Nephron progenitor cell (in vitro differentiated cells): ENCODE data around the gene MIA2.

ENCODE experiments used
- DNase-seq: peaks from one replicate; pipeline ENCODE4 v3.0.0; 2021
- H3K27ac Mint-ChIP-seq: 2 replicates; pipeline ENCODE4 v1.8.0; 2021; ENCODE audit warnings: mild to moderate bottlenecking, moderate library complexity, mixed read lengths
- H3K27me3 Mint-ChIP-seq: 2 replicates; pipeline ENCODE4 v1.8.0; 2021; ENCODE audit warnings: mild to moderate bottlenecking, low read depth, mixed read lengths; ENCODE audit not compliant: poor library complexity
- H3K36me3 Mint-ChIP-seq: 2 replicates; pipeline ENCODE4 v1.8.0; 2021; ENCODE audit warnings: low read depth, mixed read lengths
- H3K4me1 Mint-ChIP-seq: 2 replicates; pipeline ENCODE4 v1.8.0; 2021; ENCODE audit warnings: mixed read lengths
- H3K4me3 Mint-ChIP-seq: 2 replicates; pipeline ENCODE4 v1.8.0; 2021; ENCODE audit warnings: mild to moderate bottlenecking, moderate library complexity, mixed read lengths
- H3K9me3 Mint-ChIP-seq: 2 replicates; pipeline ENCODE4 v1.8.0; 2021; ENCODE audit warnings: mild to moderate bottlenecking, moderate library complexity, mixed read lengths
- CTCF ChIP-seq: fragments of 200-600 bp; sonication (generic); IDR thresholded peaks from 2 replicates; pipeline ENCODE4 v1.5.0; 2021; ENCODE audit warnings: antibody characterized with exemption

The MIA2 gene

GRCh38 chr14:39376667-39377403 lies 143.1 kb downstream of the MIA2 start:
- no peaks in the 10 kb centered on the region for H3K36me3 Mint-ChIP-seq
- TF ChIP-seq CTCF: no peak
- no peak overlapping the region for H3K4me3 Mint-ChIP-seq
- no peaks in the 10 kb centered on the region for H3K27me3 Mint-ChIP-seq
- no peak for DNase-seq
- H3K9me3 Mint-ChIP-seq: no peaks in the 10 kb centered on the region
- H3K27ac Mint-ChIP-seq: no peak overlapping the region
- peaks cover 26% of the 10 kb centered on the region for H3K4me1 Mint-ChIP-seq

- Mint-ChIP-seq H3K27me3 (peaks cover 3% of the 10 kb centered on the region), H3K9me3 (no peaks in the 10 kb centered on the region), H3K4me3 (no peak overlapping the region), H3K36me3 (peaks cover 10% of the 10 kb centered on the region), H3K4me1 (peaks cover 46% of the 10 kb centered on the region), H3K27ac (peak overlapping the region; percentile 73)
- DNase-seq: peak; percentile 9
- TF ChIP-seq CTCF: no peak
Measured at GRCh38 chr14:39381366-39381765, 147.7 kb downstream of the MIA2 start.

DNA sequence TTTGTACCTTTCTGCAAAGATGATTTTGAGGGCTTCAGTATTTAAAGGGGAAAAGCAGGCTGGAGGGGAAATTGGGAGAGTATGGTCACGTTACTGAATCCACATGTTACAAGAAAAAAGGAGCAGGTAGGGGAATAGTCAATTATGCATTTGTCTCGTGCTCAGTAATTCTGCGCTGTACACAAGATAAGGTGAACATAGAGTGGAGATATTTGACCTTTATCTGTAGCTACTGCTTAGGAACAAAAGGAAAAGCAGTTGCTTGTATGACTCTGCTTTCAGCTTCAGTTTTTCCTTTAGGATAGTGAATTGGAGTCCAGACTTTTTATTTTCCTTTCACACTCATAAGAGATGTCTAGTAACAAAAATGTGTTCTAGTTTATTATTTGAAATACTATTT lies 148.7 kb downstream of the MIA2 start:
- no peak for DNase-seq
- peak overlapping the region; percentile 92 for H3K27ac Mint-ChIP-seq
- no peak overlapping the region for H3K4me3 Mint-ChIP-seq
- peaks cover 14% of the 10 kb centered on the region for H3K36me3 Mint-ChIP-seq
- TF ChIP-seq CTCF: no peak
- H3K27me3 Mint-ChIP-seq: peaks cover 3% of the 10 kb centered on the region
- peaks cover 38% of the 10 kb centered on the region for H3K4me1 Mint-ChIP-seq
- no peaks in the 10 kb centered on the region for H3K9me3 Mint-ChIP-seq

GRCh38 chr14:39383026-39383660 lies 149.4 kb downstream of the MIA2 start:
- Mint-ChIP-seq H3K4me3 (no peak overlapping the region), H3K4me1 (peaks cover 38% of the 10 kb centered on the region), H3K36me3 (peaks cover 15% of the 10 kb centered on the region), H3K9me3 (no peaks in the 10 kb centered on the region), H3K27me3 (peaks cover 3% of the 10 kb centered on the region), H3K27ac (no peak overlapping the region)
- DNase-seq: no peak
- TF ChIP-seq CTCF: no peak

DNA sequence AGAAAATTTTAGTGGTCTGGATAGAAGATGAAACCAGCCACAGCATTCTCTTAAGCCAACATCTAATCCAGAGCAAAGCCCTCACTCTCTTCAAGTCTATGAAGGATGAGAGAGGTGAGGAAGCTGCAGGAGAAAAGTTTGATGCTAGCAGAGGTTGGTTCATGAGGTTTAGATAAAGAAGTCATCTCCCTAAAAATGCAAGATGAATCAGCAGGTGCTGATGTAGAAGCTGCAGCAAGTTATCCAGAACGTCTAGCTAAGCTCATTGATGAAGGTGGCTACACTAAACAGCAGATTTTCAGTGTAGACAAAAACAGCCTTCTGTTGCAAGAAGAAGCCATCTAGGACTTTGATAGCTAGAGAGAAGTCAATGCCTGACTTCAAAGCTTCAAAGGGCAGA lies 150.0 kb downstream of the MIA2 start:
- Mint-ChIP-seq H3K4me3 (no peak overlapping the region), H3K27me3 (peaks cover 3% of the 10 kb centered on the region), H3K9me3 (no peaks in the 10 kb centered on the region), H3K4me1 (peaks cover 44% of the 10 kb centered on the region), H3K27ac (no peak overlapping the region), H3K36me3 (peaks cover 20% of the 10 kb centered on the region)
- TF ChIP-seq CTCF: no peak
- no peak for DNase-seq

GRCh38 chr14:39384177-39384576 lies 150.5 kb downstream of the MIA2 start:
- Mint-ChIP-seq H3K9me3 (no peaks in the 10 kb centered on the region), H3K4me3 (no peak overlapping the region), H3K27me3 (peaks cover 3% of the 10 kb centered on the region), H3K27ac (no peak overlapping the region), H3K4me1 (peaks cover 48% of the 10 kb centered on the region), H3K36me3 (peaks cover 20% of the 10 kb centered on the region)
- no peak for DNase-seq
- TF ChIP-seq CTCF: no peak
